Endothelial cell of umbilical vein (primary cell): Measurements from ENCODE around the gene BABAM2.

Experiments
- CTCF ChIP-seq, 2 donors: IDR thresholded peaks; 1 replicate in 1 of 2; 2 replicates in 1 of 2; pipeline ENCODE4 v1.5.1; 2011; ENCODE audit warnings: low read length in 2 of 2, mild to moderate bottlenecking in 2 of 2, moderate library complexity in 2 of 2, control low read depth in 1 of 2, inconsistent platforms in 1 of 2, low read depth in 1 of 2; ENCODE audit not compliant: insufficient read depth in 1 of 2; ENCODE audit errors: extremely low read depth in 1 of 2
- EZH2 ChIP-seq: IDR thresholded peaks from 2 replicates; pipeline ENCODE4 v1.6.1; 2012; ENCODE audit warnings: borderline replicate concordance, low read depth, mild to moderate bottlenecking, moderate library complexity, low read length, inconsistent platforms; ENCODE audit not compliant: severe bottlenecking
- FOS ChIP-seq: IDR thresholded peaks from 2 replicates; pipeline ENCODE4 v1.6.1; 2011; ENCODE audit warnings: mild to moderate bottlenecking, low read length, moderate library complexity, borderline replicate concordance; ENCODE audit not compliant: insufficient read depth
- GATA2 ChIP-seq: IDR thresholded peaks from 2 replicates; pipeline ENCODE4 v1.7.0; 2011; ENCODE audit warnings: low read depth, mild to moderate bottlenecking, moderate library complexity, mixed read lengths, low read length; ENCODE audit not compliant: insufficient read length, insufficient read depth
- JUN ChIP-seq: IDR thresholded peaks from 2 replicates; pipeline ENCODE4 v1.6.1; 2011; ENCODE audit warnings: borderline replicate concordance, low read depth; ENCODE audit not compliant: insufficient read length, insufficient read depth
- MYC ChIP-seq: IDR thresholded peaks from one replicate; pipeline ENCODE4 v1.6.1; 2011; ENCODE audit warnings: mild to moderate bottlenecking, low read depth, low read length
- POLR2A ChIP-seq: IDR thresholded peaks from 2 replicates; pipeline ENCODE4 v1.6.1; 2012; ENCODE audit warnings: low read depth, mild to moderate bottlenecking, control low read depth, low read length
- POLR2AphosphoS5 ChIP-seq: IDR thresholded peaks from 2 replicates; pipeline ENCODE4 v1.6.1; 2012; ENCODE audit warnings: low read depth, mild to moderate bottlenecking, control low read depth, low read length, moderate library complexity; ENCODE audit not compliant: insufficient read depth
- TF ChIP-seq, protein P1 (sequence below): IDR thresholded peaks from 2 replicates; pipeline ENCODE4 v1.6.1; 2011; ENCODE audit not compliant: insufficient read depth, insufficient read length

- TF ChIP-seq CTCF (IDR thresholded peaks at IDR 0.05; ENCODE audit: extremely low read depth in 1 of 2, insufficient read depth in 1 of 2, low read depth in 1 of 2, low read length in 2 of 2): no peak
- TF ChIP-seq POLR2A: no peak
- no peak for TF ChIP-seq POLR2AphosphoS5
- TF ChIP-seq JUN: no peak
- TF ChIP-seq EZH2: no peak
- TF ChIP-seq, protein P1, sequence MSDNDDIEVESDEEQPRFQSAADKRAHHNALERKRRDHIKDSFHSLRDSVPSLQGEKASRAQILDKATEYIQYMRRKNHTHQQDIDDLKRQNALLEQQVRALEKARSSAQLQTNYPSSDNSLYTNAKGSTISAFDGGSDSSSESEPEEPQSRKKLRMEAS: no peak
- TF ChIP-seq FOS: no peak
- no peak for TF ChIP-seq MYC
- TF ChIP-seq GATA2: no peak
These were observed 76.5 kb downstream of the BABAM2 start for GRCh38 chr2:27967076-27967475.
